Uterus (tissue), 2 donors: ENCODE results near the gene PPIE.

Source experiments
- POLR2A ChIP-seq, 2 donors: fragments of 450-650 bp; IDR thresholded peaks; one replicate each; pipeline ENCODE4 v1.6.1; 2016; ENCODE audit warnings: antibody characterized with exemption in 2 of 2, mild to moderate bottlenecking in 1 of 2, moderate library complexity in 1 of 2
- TF ChIP-seq, protein P1 (sequence below), 4 experiments: fragments of 200-600 bp in 2 of 4; fragments of 450-650 bp in 2 of 4; sonication (generic) in 2 of 4; IDR thresholded peaks; one replicate each; pipeline ENCODE4 v1.5.1; 2016 to 2019; ENCODE audit warnings: antibody characterized with exemption in 4 of 4, mild to moderate bottlenecking in 2 of 4, moderate library complexity in 1 of 4

- TF ChIP-seq, protein P1, sequence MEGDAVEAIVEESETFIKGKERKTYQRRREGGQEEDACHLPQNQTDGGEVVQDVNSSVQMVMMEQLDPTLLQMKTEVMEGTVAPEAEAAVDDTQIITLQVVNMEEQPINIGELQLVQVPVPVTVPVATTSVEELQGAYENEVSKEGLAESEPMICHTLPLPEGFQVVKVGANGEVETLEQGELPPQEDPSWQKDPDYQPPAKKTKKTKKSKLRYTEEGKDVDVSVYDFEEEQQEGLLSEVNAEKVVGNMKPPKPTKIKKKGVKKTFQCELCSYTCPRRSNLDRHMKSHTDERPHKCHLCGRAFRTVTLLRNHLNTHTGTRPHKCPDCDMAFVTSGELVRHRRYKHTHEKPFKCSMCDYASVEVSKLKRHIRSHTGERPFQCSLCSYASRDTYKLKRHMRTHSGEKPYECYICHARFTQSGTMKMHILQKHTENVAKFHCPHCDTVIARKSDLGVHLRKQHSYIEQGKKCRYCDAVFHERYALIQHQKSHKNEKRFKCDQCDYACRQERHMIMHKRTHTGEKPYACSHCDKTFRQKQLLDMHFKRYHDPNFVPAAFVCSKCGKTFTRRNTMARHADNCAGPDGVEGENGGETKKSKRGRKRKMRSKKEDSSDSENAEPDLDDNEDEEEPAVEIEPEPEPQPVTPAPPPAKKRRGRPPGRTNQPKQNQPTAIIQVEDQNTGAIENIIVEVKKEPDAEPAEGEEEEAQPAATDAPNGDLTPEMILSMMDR (IDR thresholded peaks at IDR 0.05), result no peak
- TF ChIP-seq POLR2A (IDR thresholded peaks at IDR 0.05), result no peak
Observed at GRCh38 chr1:39699419-39699818, 39.3 kb upstream of the PPIE start.
